Gastrocnemius medialis (tissue), 4 donors: Measurements from ENCODE around the gene ARSB. TPM values are rescaled to one million over a fixed set of nuclear protein-coding genes. Genes with fewer than 3 reads are reported as not detected.

Experiments used
- ATAC-seq, 2 donors: fragments of 150-250 bp; one replicate each; pipeline ENCODE4 v1.9.1; 2016
- DNase-seq, 2 donors: peaks; one replicate each; pipeline ENCODE4 v3.0.0-alpha.2; 2019
- H3K27ac ChIP-seq, 4 donors: fragments of 200-600 bp; sonication (generic); 1 replicate in 1 of 4; 2 replicates in 3 of 4; pipeline ENCODE4 v1.5.1; 2016 to 2018; ENCODE audit warnings: mild to moderate bottlenecking in 2 of 4, moderate library complexity in 1 of 4
- H3K27me3 ChIP-seq, 3 donors: fragments of 200-600 bp; sonication (generic) in 2 of 3; 1 replicate in 1 of 3; 2 replicates in 2 of 3; pipeline versions ENCODE4 v1.5.1 to v1.6.0; 2016 to 2019; ENCODE audit warnings: mild to moderate bottlenecking in 1 of 3, moderate library complexity in 1 of 3
- H3K36me3 ChIP-seq, 2 donors: fragments of 200-600 bp; sonication (generic) in 1 of 2; one replicate each; pipeline ENCODE4 v1.5.1; 2017 to 2018
- H3K4me1 ChIP-seq, 2 donors: fragments of 200-600 bp; sonication (generic) in 1 of 2; one replicate each; pipeline ENCODE4 v1.5.1; 2016 to 2017; ENCODE audit warnings: mild to moderate bottlenecking in 2 of 2
- H3K4me3 ChIP-seq, 4 donors: fragments of 200-600 bp; sonication (generic) in 3 of 4; 1 replicate in 1 of 4; 2 replicates in 3 of 4; pipeline ENCODE4 v1.5.1; 2016 to 2019; ENCODE audit warnings: mild to moderate bottlenecking in 2 of 4
- H3K9me3 ChIP-seq, 3 donors: fragments of 200-600 bp; sonication (generic) in 2 of 3; 1 replicate in 1 of 3; 2 replicates in 2 of 3; pipeline ENCODE4 v1.5.1; 2016 to 2019
- CTCF ChIP-seq, 5 experiments: fragments of 450-650 bp in 3 of 5; fragments of 200-600 bp in 2 of 5; sonication (generic) in 2 of 5; IDR thresholded peaks in 4 of 5; conservative IDR thresholded peaks in 1 of 5; 1 replicate in 4 of 5; 2 replicates in 1 of 5; pipeline ENCODE4 v1.5.1; 2016 to 2019; ENCODE audit warnings: antibody characterized with exemption in 5 of 5, mild to moderate bottlenecking in 3 of 5, moderate library complexity in 3 of 5
- POLR2A ChIP-seq, 2 donors: fragments of 450-650 bp; IDR thresholded peaks; one replicate each; pipeline ENCODE4 v1.6.1; 2017; ENCODE audit warnings: antibody characterized with exemption in 2 of 2, mild to moderate bottlenecking in 2 of 2, moderate library complexity in 2 of 2
- in situ Hi-C, 4 donors: fragments of 200-750 bp; cut with MboI; loops; one replicate each; pipeline versions ENCODE4 v1.15.0 to v1.8.0; 2017; ENCODE audit warnings: low sequenced_read_pairs in 4 of 4
- intact Hi-C: fragments of 100-400 bp; cut with DNase I; formaldehyde crosslinking; loops from one replicate; pipeline ENCODE4 v1.15.1; 2023; ENCODE audit warnings: low total_unique reads
- total RNA-seq, 4 donors: library from RNA; depleted of rRNA; stranded (reverse); fragments of >200 nt; gene quantifications; one replicate each; pipeline versions ENCODE4 v1.1.0 to v1.2.3, GENCODE V29; 2016

ARSB gene
- total RNA-seq, 4 donors from 2014 or later = 3.2 to 8.3 (median 5.1) TPM

GRCh38 chr5:78779262-78779661 lies 205.8 kb downstream of the ARSB start:
- intact Hi-C loops = no loop called here
- Histone ChIP-seq H3K4me3 (no peak overlapping the region), H3K27me3 (no peaks in the 10 kb centered on the region), H3K36me3 (no peaks in the 10 kb centered on the region), H3K4me1 (no peaks in the 10 kb centered on the region), H3K27ac (no peak overlapping the region), H3K9me3 (no peaks in the 10 kb centered on the region)
- DNase-seq = no peak
- no peak for TF ChIP-seq POLR2A (IDR thresholded peaks at IDR 0.05)
- ATAC-seq = no peak
- in situ Hi-C loops = no loop called here

- TF ChIP-seq POLR2A (IDR thresholded peaks at IDR 0.05) (no peak), CTCF (IDR thresholded peaks at IDR 0.05 in 4 of 5, conservative IDR thresholded peaks at IDR 0.05 in 1 of 5) (no peak)
- Histone ChIP-seq H3K9me3 (no peaks in the 10 kb centered on the region), H3K36me3 (no peaks in the 10 kb centered on the region), H3K27ac (no peak overlapping the region), H3K4me1 (no peaks in the 10 kb centered on the region), H3K4me3 (no peak overlapping the region), H3K27me3 (no peaks in the 10 kb centered on the region)
- in situ Hi-C loops (no loop called here), intact Hi-C loops (no loop called here)
- no peak for DNase-seq
- ATAC-seq = no peak
Measured at GRCh38 chr5:78778538-78778937, 206.6 kb downstream of the ARSB start.

- Histone ChIP-seq H3K27ac (no peak overlapping the region), H3K9me3 (no peaks in the 10 kb centered on the region), H3K36me3 (no peaks in the 10 kb centered on the region), H3K4me3 (no peak overlapping the region), H3K4me1 (no peaks in the 10 kb centered on the region), H3K27me3 (no peaks in the 10 kb centered on the region)
- intact Hi-C loops = no loop called here
- DNase-seq (no peak), ATAC-seq (no peak)
- TF ChIP-seq POLR2A (IDR thresholded peaks at IDR 0.05) (no peak), CTCF (IDR thresholded peaks at IDR 0.05 in 4 of 5, conservative IDR thresholded peaks at IDR 0.05 in 1 of 5) (no peak)
- in situ Hi-C loops = no loop called here
Measured at GRCh38 chr5:78777901-78778300, 207.2 kb downstream of the ARSB start.

GRCh38 chr5:78776637-78777036 lies 208.5 kb downstream of the ARSB start:
- TF ChIP-seq POLR2A (IDR thresholded peaks at IDR 0.05) = no peak
- TF ChIP-seq CTCF (IDR thresholded peaks at IDR 0.05 in 4 of 5, conservative IDR thresholded peaks at IDR 0.05 in 1 of 5) = no peak
- in situ Hi-C loops = no loop called here
- intact Hi-C loops = no loop called here
- H3K27me3 ChIP-seq = no peaks in the 10 kb centered on the region
- DNase-seq = no peak
- no peak for ATAC-seq
- no peaks in the 10 kb centered on the region for H3K36me3 ChIP-seq
- H3K4me1 ChIP-seq = no peaks in the 10 kb centered on the region
- H3K27ac ChIP-seq = no peak overlapping the region
- H3K9me3 ChIP-seq = no peaks in the 10 kb centered on the region
- no peak overlapping the region for H3K4me3 ChIP-seq

GRCh38 chr5:78773655-78774054 lies 211.5 kb downstream of the ARSB start:
- H3K4me1 ChIP-seq = no peaks in the 10 kb centered on the region
- no peak overlapping the region for H3K27ac ChIP-seq
- no peaks in the 10 kb centered on the region for H3K36me3 ChIP-seq
- intact Hi-C loops = no loop called here
- no peak for TF ChIP-seq POLR2A (IDR thresholded peaks at IDR 0.05)
- no peak for TF ChIP-seq CTCF (IDR thresholded peaks at IDR 0.05 in 4 of 5, conservative IDR thresholded peaks at IDR 0.05 in 1 of 5)
- in situ Hi-C loops = no loop called here
- H3K4me3 ChIP-seq = no peak overlapping the region
- no peaks in the 10 kb centered on the region for H3K9me3 ChIP-seq
- no peaks in the 10 kb centered on the region for H3K27me3 ChIP-seq
- DNase-seq = no peak
- ATAC-seq = no peak
